C4-2B (cell line): Measurements from ENCODE around the gene SRA1.

Experiments
- ZFX ChIP-seq: fragments of 450-650 bp; IDR thresholded peaks from 2 replicates; pipeline ENCODE4 v1.6.1; 2017
- TF ChIP-seq, protein P1 (sequence below): fragments of 450-650 bp; conservative IDR thresholded peaks from 2 replicates; pipeline ENCODE4 v1.5.1; 2017; ENCODE audit warnings: mild to moderate bottlenecking

- TF ChIP-seq, protein P1, sequence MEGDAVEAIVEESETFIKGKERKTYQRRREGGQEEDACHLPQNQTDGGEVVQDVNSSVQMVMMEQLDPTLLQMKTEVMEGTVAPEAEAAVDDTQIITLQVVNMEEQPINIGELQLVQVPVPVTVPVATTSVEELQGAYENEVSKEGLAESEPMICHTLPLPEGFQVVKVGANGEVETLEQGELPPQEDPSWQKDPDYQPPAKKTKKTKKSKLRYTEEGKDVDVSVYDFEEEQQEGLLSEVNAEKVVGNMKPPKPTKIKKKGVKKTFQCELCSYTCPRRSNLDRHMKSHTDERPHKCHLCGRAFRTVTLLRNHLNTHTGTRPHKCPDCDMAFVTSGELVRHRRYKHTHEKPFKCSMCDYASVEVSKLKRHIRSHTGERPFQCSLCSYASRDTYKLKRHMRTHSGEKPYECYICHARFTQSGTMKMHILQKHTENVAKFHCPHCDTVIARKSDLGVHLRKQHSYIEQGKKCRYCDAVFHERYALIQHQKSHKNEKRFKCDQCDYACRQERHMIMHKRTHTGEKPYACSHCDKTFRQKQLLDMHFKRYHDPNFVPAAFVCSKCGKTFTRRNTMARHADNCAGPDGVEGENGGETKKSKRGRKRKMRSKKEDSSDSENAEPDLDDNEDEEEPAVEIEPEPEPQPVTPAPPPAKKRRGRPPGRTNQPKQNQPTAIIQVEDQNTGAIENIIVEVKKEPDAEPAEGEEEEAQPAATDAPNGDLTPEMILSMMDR, result no peak
- TF ChIP-seq ZFX, result no peak
Measured at GRCh38 chr5:140567136-140567818, 10.0 kb upstream of the SRA1 start.
